Endometrium (tissue), 2 donors: ENCODE measurements around the gene TREML4.
"Not testable (repeated sequence)": the region's sequence is repeated elsewhere in the genome, so short reads cannot be mapped to it uniquely, and the experiment has no call there.

ENCODE experiments used
- FAIRE-seq: peaks from 2 replicates; lab custom pipeline; 2012; peaks lifted over from hg19 to GRCh38; lab: Jason Lieb, UNC
- donor health status: control.
- donor health status: control.

Gene TREML4

GRCh38 chr6:41208439-41209106 lies 19.6 kb upstream of the TREML4 start:
- FAIRE-seq, result no peak

DNA sequence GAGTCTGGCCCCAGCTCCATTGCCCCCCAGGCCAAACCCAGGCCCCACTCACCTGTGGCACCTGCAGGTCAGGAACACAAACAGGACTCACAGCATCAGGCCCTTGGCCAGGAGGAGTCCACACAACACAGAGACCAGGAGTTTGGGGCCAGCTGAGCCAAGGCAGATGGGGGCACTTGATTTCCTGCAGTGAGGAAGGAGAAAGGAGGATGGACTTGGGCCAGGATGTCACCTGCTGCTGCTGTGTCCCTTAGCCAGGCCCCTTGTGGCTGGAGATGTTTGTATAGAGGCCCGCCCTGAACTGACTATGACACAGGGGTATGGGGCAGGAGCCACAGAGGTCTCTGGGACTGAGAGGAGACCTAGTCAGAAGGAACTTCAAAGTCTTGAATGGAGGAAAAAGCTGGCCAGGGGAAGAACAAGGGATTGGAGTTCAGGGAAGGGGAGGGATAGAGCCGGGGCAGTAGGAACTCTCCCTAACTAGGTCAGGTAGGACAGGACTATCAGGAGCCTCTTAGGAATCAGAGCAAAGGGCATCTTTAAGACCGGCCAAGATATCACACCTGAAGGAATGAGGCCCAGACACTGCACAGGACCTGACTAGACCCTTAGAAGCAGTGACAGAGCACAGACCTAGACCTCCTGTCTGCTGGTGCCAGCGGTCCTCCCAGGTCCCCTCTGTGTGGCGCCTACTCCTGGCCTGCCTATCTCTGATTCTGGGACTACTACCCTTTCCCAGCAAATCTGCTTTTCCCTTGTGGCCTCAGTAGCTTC lies 18.4 kb upstream of the TREML4 start:
- no peak for FAIRE-seq

DNA sequence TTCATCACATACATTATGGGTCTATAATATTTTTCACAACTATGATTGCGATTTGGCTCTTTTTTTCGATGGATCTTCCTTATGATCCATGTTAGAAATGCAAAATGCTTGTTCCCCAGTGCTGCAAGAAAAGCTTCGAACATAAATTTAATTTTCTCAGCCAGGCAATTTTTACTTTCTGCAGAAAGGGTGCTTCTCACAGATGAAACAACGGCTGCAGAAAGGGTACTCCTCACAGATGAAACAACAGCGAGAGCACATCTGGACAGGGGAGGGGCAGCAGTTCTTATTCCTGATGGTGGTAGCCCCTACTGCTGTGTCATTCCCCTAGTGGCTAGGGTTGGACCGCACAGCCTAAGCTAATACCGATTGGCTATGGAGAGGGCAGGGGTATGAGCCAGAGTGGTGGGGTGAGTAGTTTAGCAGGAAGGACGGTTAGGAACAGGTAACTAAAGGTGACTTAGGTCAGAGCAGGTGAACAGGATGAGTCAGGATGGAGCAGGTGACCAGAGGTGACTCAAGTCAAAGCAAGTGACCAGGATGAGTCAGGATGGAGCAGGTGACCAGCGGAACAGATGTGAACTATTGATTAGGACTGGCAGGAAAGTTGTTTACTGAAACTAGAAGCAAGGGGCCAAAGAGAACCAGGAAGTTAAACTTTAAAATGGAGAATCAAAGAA lies 13.4 kb upstream of the TREML4 start:
- FAIRE-seq, result no peak

- FAIRE-seq, result no peak
Observed at GRCh38 chr6:41215777-41216176, 12.4 kb upstream of the TREML4 start.

DNA sequence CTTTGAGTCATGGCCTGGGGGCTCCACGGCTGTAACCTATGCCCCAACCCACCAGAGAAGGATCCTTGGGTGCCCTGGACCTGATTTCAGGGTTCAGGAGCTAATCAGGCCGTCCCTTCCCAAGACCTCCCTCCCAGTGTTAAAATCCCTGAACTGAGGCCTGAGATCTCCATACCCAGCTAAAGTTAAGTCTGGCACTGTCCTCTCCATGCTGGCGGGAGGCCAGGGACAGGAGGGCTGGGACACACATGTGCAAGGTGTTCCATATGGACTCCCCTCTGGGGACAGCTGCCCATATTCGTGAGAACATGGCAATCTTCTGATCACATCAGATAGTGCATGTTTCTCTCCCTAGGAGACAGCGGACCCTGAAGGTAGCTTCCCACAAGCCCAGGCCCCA lies 11.5 kb upstream of the TREML4 start:
- no peak for FAIRE-seq

- no peak for FAIRE-seq
Observed at GRCh38 chr6:41222045-41222444, 6.1 kb upstream of the TREML4 start.

GRCh38 chr6:41222513-41222912 lies 5.6 kb upstream of the TREML4 start:
- FAIRE-seq, result no peak

- FAIRE-seq, result no peak
Observed at GRCh38 chr6:41224800-41225199, 3.3 kb upstream of the TREML4 start.

DNA sequence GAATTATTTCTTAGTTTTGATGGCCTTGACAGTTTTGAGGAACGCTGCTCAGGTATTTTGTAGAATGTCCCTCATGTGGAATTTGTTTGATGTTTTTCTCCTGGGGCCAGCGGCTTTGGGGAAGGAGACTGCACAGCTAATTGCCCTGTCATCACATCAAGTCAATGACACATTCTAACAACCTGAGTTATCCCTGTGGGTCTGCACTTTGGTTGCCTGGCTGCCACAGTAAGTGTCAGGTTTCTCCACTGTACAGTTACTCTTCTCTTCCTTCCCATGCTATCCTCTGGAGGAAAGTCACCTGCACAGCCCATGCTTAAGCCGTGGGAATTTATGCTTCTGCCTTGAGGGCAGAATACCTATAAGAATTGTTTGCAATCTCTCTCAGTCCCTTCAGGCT lies 1.4 kb upstream of the TREML4 start:
- no peak for FAIRE-seq

DNA sequence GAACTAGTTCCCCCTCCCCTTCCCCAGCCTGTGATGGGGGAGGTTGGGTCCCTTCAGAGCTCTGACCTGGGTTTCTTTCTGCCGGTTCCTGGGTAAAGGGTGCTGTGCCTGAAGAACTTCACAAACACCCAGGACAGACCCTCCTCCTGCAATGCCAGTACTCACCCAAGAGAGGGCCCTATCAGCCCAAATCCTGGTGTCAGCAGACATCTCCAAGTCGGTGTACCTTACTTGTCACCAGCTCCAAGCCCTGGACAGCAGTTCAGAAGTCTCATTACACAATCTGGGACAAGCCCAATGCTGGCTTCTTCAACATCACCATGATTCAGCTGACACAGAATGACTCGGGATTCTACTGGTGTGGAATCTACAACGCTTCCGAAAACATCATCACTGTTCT lies 467 bp downstream of the TREML4 start:
- no peak for FAIRE-seq

- no peak for FAIRE-seq
Observed at GRCh38 chr6:41229721-41230120, 1.6 kb downstream of the TREML4 start.

DNA sequence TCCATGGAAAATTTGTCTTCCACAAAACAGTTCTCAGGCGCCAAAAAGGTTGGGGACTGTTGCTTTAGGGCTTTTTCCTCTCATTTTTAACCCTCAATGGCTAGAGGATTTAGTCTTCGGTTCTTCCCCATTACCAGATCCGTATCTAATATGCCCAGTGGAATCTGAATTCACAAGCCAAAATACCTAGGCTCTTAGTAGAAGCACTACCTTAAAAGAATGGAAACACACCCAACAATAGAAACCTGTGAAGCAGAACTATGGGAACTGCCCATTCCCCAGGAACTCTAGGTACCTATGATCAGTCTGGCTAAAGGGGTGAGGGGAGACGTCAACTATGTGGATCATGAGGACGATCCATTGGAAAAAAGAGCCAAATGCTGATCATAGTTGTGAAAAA lies 3.1 kb downstream of the TREML4 start:
- FAIRE-seq, result no peak

DNA sequence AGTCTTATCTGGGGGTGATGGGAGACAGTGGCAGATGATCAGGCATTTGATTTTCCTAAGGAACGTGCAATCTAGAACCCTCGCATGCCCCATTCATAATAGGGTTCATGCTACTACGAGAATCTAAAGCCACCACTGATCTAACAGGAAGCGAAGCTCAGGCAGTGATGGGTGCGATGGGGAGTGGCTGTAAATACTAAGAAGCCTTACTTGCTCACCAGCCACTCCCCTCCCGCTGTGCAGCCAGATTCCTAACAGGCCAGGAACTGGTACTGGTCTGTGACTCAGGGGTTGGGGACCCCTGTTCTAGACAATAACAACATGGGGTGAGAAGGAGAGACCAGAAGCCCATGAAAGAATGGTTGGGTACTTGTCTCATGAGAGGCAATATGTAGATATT lies 4.5 kb downstream of the TREML4 start:
- no peak for FAIRE-seq

DNA sequence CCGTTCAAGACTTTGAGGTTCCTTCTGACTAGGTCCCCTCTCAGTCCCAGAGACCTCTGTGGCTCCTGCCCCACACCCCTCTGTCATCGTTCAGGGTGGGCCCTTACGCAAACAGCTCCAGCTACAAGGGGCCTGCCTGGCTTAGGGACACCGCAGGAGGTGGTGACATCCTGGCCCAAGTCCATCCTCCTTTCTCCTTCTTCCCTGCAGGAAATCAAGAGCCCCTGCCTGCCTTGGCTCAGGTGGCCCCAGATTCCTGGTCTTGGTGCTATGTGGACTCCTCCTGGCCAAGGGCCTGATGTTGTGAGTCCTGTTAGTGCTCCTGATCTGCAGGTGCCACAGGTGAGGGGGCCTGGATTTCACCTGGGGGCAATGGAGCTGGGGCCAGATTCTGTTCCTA lies 8.1 kb downstream of the TREML4 start:
- no peak for FAIRE-seq

- FAIRE-seq, result no peak
Observed at GRCh38 chr6:41237128-41237527, 9.0 kb downstream of the TREML4 start.

DNA sequence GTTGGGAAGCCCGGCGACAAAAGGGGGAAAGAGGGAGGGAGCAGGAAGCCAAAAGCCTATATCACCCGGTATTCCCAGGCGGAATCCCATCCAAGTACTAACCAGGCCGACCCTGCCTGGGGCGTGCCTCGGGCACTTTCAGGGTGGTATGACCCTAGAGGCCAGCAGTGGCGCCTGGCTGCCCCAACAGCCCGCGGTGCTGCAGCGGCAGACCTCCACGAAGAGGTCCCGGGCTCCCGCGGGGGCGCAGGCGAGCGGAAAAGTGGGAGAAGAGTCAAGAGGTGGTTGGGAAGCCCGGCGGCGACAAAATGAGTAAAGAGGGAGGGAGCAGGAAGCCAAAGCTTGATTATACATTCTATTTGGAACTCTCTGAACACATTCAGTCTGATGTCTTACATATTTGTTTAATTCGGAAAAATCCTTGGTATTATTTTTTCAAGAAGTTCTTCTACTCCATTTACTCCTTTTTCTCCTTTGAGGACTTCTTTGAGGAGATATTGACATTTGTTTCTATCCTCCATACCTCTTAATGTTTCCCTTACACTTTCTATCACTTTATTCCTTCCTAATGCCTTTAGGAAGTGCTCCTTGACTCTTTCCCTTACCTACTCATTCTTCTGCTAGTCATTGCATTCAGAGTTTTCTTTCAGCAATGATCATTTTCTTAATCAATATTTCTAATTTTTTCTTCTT lies 11.5 kb downstream of the TREML4 start:
- no peak for FAIRE-seq

- not testable (repeated sequence) for FAIRE-seq
Observed at GRCh38 chr6:41246529-41246928, 18.4 kb downstream of the TREML4 start.

- FAIRE-seq, result no peak
Observed at GRCh38 chr6:41247288-41247865, 19.2 kb downstream of the TREML4 start.

DNA sequence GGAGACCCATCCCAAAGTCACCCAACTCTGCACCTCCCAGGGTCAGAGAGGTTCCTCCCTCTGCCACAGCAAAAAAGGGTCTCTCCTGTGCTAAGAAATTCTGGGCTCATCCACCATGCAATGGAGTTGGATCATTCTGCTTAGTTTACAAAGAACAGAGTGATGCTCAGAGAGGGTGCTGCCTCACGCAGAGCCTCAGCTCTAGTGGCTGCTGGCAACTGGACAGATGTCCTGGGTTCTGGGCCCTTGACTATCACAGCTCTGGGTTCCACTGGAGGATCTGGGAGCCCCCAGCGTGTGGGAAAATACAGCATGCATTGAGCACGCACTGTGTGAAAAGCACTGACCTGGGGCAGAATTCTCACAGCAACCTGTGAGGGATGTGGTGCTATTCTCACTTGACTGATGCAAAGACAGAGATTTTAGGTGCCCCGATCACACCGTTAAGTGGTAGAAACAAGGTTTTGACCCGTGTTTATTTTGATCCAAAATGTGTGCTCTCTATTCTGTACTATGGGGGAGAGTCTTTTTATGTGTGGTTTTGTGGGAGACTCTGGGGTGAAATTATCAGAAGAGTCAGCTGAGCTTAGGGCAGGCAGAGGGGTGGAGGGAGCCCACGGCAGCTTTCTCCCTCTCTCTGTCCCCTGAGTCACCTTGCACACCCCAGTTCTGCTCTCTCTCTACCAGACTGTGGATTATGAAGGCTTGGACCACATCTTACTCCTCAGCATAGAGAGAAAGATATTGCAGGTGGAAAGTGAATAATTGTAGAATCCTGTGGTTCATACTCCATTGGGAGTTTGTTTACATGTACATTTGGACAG lies 19.9 kb downstream of the TREML4 start:
- FAIRE-seq, result no peak

- no peak for FAIRE-seq
Observed at GRCh38 chr6:41252401-41253169, 24.4 kb downstream of the TREML4 start.

DNA sequence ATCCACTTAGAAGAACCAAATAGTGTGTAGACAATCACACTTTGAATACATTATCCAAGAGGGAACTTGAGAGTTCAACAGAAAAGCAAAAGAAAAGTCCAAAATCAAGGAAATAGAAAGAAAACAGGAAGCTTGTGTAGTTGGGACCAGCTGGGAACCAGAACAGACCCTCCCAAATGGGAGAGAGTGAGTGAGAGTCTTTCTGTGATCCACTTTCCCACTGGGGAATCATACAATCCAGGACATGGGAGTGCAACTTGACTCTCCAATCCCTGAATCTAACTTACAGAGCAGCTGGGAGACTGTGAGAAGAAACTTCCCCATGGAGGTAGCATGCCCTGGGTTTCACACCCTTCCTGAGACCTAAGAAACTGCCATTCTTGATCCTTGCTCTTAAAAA lies 27.0 kb downstream of the TREML4 start:
- FAIRE-seq, result no peak
